ENCODE results near the gene SLC10A4. TPM values are rescaled to one million over a fixed set of nuclear protein-coding genes. Genes with fewer than 3 reads are reported as not detected.
"Not testable (repeated sequence)": the region's sequence is repeated elsewhere in the genome, so short reads cannot be mapped to it uniquely, and the experiment has no call there.

Gene SLC10A4, protein sequence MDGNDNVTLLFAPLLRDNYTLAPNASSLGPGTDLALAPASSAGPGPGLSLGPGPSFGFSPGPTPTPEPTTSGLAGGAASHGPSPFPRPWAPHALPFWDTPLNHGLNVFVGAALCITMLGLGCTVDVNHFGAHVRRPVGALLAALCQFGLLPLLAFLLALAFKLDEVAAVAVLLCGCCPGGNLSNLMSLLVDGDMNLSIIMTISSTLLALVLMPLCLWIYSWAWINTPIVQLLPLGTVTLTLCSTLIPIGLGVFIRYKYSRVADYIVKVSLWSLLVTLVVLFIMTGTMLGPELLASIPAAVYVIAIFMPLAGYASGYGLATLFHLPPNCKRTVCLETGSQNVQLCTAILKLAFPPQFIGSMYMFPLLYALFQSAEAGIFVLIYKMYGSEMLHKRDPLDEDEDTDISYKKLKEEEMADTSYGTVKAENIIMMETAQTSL
- polyA plus RNA-seq (ENCODE audit: insufficient read length in 10 of 10) = 1 to 10 TPM in 1 of 10 donors, under 1 TPM in 9; 0.26 to 1.3 (median 0.67) TPM
- long read RNA-seq, donor 1 = 0 reads
- long read RNA-seq, donor 2 = 0 reads
- long read RNA-seq, donor 3, partial matches to known transcripts = 0 of 1 reads
- long read RNA-seq, donor 3, other reads (novel, unspliced or antisense) = 0 of 1 reads
- long read RNA-seq, donor 4 = 0 reads
- long read RNA-seq, donor 5 = 0 reads
- long read RNA-seq, donor 6 = 0 reads
- long read RNA-seq, donor 7 = 0 reads
- long read RNA-seq, donor 8, partial matches to known transcripts = 0 of 1 reads
- long read RNA-seq, donor 8, other reads (novel, unspliced or antisense) = 0 of 1 reads
- long read RNA-seq, donor 9 = 0 reads

DNA sequence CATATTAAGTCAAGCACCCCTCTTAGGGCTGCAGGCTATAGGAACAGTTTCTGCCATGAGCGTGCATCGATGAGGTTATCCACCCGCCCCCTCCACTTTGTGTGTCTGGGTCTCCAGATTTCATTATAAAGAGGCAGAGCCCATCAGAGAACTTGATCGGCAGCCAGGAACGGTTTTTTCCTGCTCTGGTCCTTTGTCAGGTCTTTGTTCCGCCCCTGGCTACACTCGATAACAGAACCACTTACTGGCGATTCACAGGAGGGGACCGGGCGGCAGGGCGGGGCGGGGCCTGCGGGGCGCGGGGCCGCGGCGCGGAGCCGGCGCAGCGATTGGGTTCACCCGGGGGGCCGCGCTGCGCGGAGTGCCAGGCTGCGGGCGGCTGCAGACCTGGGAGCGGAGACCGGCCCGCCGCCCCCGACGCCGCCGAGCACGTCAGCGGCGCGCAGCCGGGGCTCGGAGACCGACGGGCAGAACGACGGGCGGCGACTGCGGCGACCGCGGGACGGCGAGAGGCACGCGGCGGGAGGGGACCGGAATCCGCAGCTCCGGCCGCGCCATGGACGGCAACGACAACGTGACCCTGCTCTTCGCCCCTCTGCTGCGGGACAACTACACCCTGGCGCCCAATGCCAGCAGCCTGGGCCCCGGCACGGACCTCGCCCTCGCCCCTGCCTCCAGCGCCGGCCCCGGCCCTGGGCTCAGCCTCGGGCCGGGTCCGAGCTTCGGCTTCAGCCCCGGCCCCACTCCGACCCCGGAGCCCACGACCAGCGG, at the start of gene SLC10A4:
TSS of gene SLC10A4 (plus strand) at position 338 of the 771 bp plus-strand sequence. CDS start at position 557, 219 bp downstream.
- peak in 1 of 3 donors; percentile 34 for DNase-seq

DNA sequence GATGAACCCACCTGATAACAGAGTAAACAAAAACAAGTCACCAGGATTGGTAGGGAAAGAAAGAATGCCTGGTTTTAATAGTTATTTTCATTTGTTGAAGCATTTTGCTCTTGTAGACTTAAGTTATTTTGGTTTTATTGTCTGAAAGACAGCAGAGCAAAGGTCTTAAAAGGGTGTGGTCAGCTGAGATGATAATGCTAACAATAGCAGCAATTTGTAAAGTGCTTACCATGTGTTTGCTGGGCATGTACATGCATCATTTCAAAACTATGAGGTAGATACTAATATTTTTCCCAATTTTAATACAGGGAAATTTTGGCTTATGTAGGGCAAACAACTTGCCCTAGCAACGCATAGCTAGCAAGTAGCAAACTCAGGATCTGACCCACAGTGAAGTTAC, 46.8 kb upstream of the SLC10A4 start:
- DNase-seq = no peak

DNA sequence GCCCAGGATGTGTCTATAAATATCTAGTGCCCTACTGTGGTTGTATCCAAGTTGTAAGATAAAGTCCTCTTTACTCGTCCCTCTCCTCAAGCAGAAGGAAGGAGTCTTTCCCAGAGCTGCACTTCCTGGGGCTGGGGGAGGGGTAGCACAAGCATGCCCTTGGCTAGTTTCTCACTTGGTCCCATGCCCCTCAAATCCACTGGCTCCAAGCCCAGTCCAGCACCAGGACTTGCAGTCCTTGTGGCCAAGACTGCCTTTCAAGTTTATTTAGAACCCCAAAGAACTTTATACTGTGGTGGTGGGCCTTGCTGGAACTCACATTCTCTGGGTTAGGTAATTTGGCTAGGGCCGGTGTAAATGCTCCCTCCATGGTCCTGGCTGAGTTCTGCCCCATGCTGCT, 43.2 kb upstream of the SLC10A4 start:
- DNase-seq = no peak

DNA sequence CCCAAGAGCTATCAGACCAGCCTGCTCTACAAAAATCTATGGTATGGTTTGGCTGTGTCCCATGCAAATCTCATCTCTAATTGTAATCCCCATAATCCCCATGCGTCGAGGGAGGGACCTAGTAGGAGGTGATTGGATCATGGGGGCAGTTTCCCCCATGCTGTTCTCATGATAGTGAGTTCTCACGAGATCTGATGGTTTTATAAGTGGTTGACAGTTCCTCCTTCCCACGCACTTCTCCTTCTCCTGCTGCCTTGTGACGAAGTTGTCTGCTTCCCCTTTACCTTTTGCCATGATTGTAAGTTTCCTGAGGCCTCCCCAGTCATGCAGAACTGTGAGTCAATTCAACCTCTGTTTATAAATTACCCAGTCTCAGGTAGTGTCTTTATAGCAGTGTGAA, 42.2 kb upstream of the SLC10A4 start:
- not testable (repeated sequence) for DNase-seq

DNA sequence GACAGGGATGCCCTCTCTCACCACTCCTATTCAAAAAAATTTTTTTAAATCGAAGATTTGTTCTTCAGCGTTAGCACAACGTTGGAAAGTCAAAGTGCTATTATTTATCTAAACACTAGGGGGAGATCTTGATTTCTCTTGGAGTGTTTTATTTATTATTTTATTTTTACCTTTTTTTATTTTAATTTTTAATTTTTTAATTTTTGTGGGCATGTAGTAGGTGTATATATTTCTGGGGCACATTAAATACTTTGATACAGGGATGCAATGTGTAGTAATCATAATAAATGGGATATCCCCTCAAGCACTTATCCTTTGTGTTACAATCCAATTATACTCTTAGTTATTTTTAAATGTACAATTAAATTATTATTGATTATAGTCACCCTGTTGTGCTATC, 37.4 kb upstream of the SLC10A4 start:
- DNase-seq = no peak

DNA sequence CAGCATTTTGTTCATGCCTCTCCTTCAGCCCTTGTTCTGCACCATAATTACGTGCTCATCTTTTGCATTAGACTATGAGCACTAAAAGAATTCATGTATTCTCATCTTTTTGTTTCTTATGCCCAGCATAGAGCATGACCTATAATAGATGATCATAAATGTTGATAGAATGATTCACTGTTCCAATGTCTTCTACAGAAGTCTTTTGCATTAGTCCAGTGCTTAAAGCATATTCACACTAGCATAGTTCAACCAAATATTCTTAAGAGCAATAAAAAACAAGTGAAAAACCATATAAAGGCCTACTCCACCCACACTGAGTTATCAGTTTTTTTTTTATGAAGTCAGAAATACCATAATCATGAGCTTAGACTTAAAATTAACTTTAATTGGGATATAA, 36.5 kb upstream of the SLC10A4 start:
- no peak for DNase-seq

DNA sequence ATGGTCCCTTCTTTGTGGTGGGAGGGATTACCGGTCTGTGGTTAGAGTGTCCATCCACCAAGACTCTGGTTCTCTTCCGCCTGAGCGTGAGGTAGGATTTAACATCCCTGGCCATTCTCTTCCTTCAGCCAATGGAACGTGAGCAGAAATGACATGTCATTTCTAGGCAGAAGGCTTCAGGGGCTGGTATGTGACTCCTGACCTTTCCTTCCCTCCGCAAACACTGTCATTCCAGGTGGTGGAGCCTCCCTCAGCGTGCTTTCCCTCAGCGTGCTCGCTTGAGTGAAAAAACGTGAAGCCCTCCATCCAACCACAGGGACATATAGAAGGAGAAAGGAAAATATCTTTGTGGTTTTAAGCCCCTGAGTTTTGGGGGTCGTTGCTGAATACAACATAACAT, 34.0 kb upstream of the SLC10A4 start:
- DNase-seq = no peak

DNA sequence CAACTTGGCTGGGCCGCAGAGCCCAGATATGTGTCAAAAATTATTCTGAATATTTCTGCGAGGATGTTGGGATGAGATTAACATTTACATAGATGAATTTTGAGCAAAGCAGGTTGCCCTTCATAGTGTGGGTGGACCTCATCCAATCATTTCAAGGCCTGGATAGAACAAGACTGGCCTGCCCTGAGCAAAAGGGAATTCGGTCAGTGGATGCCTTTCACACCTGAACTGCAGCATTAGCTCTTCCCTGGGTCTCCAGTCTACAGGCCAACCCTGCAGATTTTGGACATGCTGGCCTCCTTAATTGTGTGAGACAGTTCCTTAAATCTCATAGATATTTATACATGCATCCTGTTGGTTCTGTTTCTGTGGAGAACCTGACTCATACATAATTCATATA, 32.4 kb upstream of the SLC10A4 start:
- DNase-seq = no peak

DNA sequence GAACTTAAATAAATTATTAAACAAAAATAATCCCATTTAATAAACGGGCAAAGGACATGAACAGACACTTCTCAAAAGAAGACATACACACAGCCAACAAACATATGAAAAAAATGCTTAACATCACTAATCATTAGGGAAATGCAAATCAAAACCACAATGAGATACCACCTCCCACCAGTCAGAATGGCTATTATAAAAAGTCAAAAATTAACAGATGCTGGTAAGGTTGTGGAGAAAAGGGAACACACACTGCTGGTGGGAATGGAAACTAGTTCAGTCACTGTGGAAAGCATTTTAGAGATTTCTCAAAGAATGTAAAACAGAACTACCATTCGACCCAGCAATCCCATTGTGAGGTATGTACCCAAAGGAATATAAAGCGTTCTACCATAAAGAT, 31.5 kb upstream of the SLC10A4 start:
- not testable (repeated sequence) for DNase-seq

DNA sequence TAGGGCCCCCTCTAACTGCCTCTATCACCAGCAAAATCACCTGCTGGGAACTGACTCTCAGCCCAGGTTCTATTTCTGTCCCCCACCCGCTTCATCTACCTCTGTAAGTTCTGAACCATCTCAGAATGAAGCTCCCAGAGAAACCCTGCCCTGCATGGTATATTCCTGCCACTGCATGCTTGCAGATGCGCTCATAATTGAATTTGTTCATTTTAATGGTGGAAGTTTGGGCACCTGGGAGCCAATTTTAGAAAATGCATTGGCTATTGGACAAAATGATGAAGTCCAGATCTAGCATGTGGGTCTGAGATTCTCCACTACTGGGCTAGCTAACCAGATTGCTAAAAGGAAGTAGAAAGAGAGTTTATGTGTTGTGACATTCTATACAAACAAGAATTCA, 28.6 kb upstream of the SLC10A4 start:
- no peak for DNase-seq

DNA sequence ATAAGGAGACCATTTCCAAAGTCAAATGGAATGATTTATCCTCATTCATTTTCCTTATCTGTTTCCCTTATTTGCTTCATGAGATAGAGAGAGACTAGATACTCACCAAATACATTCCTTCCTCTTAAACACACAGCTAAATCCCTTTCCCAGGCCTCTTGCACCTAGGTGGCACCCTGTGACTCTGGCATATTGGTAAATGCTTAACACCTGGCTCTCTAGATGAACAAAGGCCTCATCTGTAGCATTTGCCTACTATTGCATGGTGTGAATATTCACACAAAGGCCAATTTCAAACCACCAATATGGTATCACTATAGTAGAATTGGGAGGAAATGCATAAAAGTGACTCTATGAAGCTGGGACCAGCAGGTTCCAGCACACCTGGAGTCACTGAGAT, 22.1 kb upstream of the SLC10A4 start:
- DNase-seq = no peak

DNA sequence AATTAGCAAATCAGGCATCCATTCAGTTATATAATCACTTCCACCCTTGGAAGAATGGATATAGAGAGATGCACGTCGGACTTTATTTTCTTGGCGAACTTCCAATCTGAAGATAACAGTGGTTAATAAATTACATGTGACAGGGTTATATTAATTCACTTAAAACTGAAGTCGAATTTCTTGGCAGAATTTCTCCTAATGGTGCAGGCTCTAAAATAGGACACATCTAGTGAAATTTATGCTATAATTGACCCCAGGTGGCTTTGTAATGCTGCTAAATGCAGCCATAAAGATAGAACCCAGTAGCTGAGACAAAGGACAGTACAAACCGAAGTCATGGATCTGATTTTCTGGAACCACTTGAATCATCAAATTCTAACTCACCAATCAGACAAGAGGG, 20.8 kb upstream of the SLC10A4 start:
- peak; percentile 12 to 42 (median 22) for DNase-seq

DNA sequence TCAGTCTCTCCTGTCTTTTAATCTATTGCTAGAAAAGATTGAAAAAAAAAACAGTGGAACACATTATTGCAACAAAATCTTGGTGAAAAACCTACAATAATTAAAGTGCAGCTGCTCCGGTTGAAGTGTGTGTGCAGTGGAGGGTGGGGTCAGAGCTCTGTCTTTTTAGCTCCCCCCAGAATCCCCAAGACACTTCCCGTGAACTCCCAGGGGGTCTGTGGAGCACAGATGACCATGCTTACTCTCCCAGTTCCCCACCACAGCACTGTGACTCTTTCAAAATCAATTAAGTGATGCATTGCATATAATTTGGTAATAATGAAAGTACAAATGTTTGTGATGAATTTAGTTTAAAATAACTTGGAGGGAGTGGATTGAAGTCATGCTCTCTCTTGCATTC, 15.7 kb upstream of the SLC10A4 start:
- no peak for DNase-seq

DNA sequence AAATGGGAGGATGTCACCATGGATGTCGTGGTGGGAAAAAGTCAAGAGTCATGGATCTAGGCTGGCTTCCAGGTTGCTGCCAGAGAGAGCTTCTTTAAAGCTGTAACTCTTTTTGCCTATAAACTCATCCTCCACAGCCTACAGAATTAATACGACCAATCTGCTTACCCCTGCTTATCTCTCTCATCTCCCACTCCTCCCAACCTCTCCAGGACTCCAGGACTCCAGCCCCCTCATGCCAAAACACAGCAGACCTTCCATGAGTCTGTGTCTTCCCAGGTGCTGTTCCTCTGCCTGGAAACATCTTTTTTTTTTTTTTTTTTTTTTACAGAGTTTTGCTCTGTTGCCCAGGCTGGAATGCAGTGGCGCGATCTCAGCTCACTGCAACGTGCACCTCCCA, 15.3 kb upstream of the SLC10A4 start:
- no peak for DNase-seq

DNA sequence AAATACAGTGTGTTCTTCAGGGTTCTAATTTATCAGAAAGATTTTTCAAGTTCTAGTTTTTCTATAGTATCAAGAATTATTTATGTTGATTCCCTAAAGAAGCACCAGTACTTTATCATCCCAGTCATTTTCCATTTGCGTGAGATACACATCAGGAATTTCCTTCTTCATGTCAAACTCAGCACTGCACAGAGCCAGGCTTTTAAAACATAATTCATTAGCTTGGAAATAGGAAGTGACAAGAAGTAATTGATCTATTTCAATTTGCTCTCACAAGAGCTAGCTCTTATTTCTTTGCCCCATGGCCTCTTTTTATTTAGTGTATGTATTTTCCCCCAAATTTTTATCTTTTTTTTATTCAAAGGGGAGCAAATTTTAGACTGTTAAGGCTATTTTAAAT, 13.0 kb upstream of the SLC10A4 start:
- DNase-seq = no peak

DNA sequence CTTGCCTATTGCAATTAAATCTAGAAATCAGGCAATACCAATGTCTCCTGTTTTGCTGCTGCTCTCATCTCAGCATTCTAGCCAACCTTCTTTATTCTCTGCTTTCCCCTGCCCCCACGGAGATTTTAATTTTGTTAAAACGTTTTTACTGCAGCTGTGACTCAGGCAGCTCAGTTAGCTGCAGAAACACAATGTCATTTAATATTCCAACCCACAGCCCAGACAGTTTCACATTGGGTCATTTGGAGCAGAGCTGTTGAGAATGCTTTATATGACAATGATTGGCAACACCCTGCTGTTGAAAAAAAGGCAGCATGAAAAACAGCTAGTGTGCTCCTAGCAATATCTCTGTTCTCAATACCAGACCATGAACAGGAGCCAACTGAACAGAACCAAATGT, 12.6 kb upstream of the SLC10A4 start:
- no peak for DNase-seq

DNA sequence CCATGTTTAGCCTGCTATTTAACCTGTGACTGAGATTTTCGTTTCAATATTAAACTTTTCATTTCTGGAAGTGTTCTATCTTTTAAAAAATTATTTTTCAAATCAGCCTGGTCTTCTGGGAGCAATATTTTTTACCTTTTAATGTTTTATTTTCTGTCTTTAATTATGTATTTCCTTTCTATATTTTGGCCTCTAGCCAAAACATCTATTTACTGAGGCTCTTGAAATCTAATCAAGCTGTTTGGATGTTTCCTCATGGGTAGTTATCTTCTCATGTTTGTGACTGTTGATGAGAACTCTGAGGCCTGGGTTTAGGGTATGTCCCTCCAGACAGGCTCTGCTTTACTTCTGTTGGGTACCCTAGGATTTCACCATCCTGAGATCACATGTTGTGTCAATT, 10.3 kb upstream of the SLC10A4 start:
- DNase-seq = no peak

DNA sequence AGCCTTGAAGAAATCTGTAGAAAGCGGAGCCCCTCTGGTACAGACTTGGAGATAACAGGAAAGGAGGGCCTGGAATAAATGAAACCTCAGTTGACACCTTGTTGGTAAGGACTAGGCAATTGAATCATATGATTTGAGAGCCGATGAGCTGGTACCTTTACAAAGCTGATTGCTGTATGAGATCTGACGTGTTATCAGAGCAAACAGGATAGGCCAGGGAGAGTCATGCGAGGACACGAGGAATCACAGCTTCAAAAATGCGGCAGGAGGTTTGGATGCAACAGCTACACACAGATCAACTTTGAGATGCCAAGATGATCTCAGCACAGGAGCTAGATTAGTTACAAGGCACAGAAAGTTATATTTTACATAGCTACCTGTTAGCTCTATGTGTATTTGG, 7.4 kb upstream of the SLC10A4 start:
- DNase-seq = no peak

DNA sequence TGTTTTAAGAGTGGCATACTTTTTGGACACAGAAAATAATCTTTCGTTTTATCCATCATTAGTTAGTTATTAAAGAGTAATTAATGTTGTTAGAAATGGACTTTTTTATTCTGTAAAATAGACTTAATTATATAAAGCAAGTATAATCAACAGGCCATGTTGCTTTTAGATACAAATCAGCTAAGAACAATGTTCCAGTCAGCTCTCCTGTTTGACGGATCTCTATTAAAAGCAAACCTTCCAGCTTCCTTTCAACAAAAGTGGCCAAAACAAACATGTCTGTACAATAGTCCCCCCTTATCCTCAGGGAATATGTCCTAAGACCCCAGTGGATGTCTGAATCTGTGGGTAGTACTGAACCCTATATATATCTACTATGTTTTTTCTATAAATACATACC, 4.9 kb upstream of the SLC10A4 start:
- no peak for DNase-seq

DNA sequence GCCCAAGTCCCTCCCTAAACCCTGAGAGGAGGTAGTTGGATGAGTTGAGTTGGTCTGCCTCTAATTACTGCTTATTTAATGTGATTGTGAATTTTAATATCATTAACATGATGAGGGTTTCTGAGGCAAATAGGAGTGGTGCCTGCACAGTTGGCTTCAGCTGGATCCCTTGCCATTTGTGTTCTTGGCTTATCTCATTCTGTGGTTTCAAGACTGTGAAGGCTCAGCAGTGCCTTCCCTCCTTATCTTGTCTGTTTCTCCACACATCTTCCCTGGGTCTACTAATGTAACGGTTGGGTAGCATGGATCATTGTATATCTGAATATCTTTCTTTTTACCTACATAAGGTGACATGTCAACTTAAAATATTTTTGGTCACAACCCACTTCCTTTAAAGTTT, 1.6 kb upstream of the SLC10A4 start:
- no peak for DNase-seq

DNA sequence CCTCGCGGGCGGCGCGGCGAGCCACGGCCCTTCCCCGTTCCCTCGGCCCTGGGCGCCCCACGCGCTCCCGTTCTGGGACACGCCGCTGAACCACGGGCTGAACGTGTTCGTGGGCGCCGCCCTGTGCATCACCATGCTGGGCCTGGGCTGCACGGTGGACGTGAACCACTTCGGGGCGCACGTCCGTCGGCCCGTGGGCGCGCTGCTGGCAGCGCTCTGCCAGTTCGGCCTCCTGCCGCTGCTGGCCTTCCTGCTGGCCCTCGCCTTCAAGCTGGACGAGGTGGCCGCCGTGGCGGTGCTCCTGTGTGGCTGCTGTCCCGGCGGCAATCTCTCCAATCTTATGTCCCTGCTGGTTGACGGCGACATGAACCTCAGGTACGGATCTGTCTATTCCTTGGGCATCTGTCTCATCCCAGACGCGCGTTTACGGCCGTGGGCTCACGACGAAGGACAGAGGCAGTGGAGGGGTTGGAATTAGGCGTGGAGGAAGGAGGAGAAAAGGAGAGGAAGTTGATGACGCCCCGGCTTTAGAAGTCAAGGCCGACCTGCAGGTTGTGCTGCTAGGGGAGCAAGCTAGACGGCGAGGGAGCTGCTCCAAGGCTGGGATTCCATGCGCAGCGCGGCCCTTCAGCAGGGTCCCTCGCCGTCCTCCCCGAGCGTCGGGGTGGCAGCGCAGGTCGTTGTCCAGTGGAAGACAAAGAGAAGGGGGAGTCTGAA, 792 bp downstream of the SLC10A4 start:
- peak in 1 of 3 donors; percentile 49 for DNase-seq

Data from muscle of back (tissue), 13 donors.